Gastroesophageal sphincter (tissue), 3 donors: ENCODE measurements around the gene SERPINA12.

Source experiments
- EP300 ChIP-seq: sonication (generic); formaldehyde crosslinking; IDR thresholded peaks from one replicate; pipeline ENCODE4 v1.6.1; 2017; ENCODE audit warnings: antibody characterized with exemption, mild to moderate bottlenecking
- POLR2A ChIP-seq, 2 donors: fragments of 450-650 bp; IDR thresholded peaks; one replicate each; pipeline ENCODE4 v1.6.1; 2017; ENCODE audit warnings: antibody characterized with exemption in 2 of 2, mild to moderate bottlenecking in 2 of 2, moderate library complexity in 1 of 2
- TF ChIP-seq, protein P1 (sequence below), 4 experiments: fragments of 200-600 bp in 2 of 4; fragments of 450-650 bp in 2 of 4; sonication (generic) in 1 of 4; IDR thresholded peaks; one replicate each; pipeline ENCODE4 v1.5.1; 2017 to 2019; ENCODE audit warnings: antibody characterized with exemption in 4 of 4, mild to moderate bottlenecking in 2 of 4, moderate library complexity in 2 of 4

GRCh38 chr14:94460631-94461416 lies 48.4 kb downstream of the SERPINA12 start:
- TF ChIP-seq POLR2A (IDR thresholded peaks at IDR 0.05) (no peak), EP300 (no peak)
- TF ChIP-seq, protein P1, sequence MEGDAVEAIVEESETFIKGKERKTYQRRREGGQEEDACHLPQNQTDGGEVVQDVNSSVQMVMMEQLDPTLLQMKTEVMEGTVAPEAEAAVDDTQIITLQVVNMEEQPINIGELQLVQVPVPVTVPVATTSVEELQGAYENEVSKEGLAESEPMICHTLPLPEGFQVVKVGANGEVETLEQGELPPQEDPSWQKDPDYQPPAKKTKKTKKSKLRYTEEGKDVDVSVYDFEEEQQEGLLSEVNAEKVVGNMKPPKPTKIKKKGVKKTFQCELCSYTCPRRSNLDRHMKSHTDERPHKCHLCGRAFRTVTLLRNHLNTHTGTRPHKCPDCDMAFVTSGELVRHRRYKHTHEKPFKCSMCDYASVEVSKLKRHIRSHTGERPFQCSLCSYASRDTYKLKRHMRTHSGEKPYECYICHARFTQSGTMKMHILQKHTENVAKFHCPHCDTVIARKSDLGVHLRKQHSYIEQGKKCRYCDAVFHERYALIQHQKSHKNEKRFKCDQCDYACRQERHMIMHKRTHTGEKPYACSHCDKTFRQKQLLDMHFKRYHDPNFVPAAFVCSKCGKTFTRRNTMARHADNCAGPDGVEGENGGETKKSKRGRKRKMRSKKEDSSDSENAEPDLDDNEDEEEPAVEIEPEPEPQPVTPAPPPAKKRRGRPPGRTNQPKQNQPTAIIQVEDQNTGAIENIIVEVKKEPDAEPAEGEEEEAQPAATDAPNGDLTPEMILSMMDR (IDR thresholded peaks at IDR 0.05), result no peak
